Activated CD4-positive, CD25-positive, alpha-beta regulatory T cell treated with anti-CD3 and anti-CD28 coated beads, Interleukin-2, amount 50 U/mL, for 16 hours (primary cell): Measurements from ENCODE around the gene LSM7.
A peak's percentile ranks its signal among the peaks of the same experiment; 100 is the strongest.

Experiments
- DNase-seq: peaks from one replicate; pipeline ENCODE4 v3.0.0-alpha.2; 2020; ENCODE audit warnings: low read depth, low spot score

Gene LSM7

DNA sequence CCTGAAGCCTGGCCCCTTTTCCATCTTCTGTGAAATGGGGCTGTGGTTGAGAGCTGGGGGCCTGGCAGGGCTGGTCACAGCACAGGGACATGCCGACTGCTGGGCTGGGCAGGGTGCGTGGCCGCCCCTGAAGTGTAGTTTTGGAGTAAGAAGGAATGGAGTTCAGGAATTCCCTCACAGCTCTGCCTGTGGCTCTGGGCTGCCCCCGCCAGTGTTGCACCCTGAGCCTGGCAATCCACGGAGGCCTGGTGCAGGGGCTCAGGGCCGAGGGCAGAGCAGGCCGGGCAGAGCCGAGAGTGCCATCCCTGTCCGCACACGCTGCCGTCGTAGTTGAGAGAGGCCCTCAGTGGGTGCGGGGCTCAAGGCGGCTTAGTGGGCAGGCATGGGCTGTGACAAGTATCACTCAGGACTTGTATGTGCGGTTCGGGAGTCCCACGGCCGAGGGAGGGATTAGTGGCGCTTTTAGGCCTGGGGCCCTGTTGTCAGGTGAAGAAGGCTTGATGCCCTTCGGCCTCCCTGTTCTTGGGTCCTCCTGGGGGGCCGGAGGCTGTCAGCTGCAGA, 9.7 kb upstream of the LSM7 start:
- no peak for DNase-seq

DNA sequence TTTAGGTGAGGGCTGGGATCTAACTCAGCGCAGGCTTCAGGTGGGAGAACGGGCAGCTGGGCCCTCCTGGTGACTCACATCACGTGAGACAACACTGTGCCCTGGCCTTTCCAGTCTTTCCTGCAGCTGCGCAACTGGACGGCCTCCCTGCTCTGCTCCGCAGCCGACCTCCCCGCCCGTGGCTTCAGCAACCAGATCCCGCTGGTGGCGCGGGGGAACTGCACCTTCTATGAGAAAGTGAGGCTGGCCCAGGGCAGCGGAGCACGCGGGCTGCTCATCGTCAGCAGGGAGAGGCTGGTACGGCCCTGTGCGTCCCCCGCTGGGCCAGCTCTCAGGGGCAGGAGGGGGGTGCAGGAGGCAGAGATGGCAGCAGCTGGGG, 8.9 kb upstream of the LSM7 start:
- DNase-seq: no peak

DNA sequence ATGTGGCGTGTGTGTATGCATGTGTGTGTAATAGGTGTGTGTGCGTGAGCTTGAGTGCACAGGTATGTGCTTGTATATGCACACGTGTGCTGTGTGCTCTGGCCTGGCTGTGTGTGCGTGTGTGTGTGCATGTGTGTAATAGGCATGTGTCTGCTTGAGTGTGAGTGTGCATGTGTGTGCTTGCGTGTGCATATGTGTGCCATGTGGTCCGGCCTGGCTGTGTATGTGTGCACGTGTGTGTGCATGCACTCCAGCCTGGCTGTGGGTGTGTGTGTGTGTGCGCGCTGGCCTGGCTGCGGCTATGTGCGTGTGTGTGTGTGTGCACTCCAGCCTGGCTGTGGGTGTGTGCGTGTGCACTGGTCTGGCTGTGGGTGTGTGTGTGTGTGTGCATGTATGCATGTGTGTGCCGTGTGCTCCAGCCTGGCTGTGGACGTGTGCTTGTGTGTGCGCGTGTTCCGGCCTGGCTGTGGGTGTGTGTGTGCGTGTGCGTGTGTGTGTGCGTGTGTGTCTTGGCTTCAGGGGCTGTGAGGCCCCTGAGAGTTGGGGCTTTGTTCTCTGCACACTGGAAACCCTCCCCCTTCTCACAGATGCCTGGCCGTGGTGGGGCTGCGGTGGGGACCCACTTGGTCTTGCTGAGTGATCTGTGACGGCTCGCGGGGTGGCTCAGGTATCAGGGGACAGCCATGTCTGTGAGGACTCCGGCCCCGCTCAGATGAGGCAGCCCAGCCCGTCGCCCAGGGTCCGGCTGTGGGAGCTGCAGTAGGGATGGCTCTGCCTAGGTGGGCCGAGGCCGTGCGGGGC, 8.3 kb upstream of the LSM7 start:
- no peak for DNase-seq

DNA sequence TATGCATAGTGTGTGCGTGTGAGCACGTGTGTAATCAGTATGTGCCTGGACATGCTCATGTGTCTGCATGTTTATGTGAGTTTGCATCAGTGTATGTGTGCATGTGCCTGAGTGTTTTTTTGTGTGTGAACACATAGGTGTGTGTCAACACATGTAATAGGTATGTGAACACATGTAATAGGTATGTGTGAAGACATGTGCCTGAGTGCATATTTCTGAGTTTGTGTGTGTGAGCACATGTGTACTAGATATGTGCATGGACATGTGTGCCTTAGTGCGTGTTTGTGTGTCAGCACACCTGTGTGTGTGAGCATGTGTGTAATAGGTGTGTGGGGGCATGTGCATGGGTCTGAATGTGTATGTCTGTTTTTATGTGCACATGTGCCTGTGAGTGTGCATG, 7.5 kb upstream of the LSM7 start:
- DNase-seq: no peak

DNA sequence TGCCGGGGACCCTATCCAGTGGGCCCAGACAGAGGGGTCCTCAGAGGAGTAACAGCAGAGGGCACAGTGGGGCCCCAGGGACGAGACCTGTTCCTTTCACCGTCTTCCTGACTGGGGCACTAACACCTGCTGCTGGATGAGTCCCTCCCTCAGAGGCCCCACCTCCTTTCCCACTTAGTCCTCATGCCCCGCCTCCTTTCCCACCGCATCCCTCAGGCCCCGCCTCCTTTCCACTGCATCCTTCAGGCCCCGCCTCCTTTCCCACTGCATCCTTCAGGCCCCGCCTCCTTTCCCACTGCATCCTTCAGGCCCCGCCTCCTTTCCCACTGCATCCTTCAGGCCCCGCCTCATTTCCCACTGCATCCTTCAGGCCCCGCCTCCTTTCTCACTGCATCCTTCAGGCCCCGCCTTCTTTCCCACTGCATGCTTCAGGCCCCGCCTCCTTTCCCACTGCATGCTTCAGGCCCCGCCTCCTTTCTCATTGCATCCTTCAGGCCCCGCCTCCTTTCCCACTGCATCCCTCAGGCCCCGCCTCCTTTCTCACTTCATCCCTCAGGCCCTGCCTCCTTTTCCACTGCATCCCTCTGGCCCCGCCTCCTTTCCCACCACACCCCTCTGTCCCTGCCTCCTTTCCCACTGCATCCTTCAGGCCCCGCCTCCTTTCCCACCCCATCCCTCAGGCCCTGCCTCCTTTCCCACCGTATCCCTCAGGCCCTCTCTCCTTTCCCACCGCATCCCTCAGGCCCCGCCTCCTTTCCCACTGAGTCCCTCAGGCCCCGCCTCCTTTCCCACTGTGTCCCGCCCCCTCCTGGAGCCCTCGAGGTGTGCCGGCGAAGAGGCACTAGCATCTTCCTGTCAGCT, 6.8 kb upstream of the LSM7 start:
- no peak for DNase-seq

DNA sequence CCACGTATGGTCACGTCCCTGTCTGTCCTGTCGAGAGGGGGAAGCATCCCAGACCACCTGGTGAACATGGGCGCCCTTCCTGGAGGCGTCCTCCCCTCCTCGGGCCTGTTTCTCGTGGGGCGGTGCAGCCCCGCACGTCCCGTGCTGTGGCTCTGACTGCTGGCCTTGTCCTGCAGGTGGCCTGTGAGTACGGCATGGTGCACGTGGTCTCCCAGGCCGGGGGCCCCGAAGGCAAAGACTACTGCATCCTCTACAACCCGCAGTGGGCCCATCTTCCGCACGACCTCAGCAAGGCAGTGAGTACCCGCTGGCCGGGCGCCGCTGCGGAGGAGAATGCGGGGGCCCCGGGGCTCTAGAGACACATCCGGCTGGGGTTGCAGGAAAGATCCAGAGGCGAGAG, 6.0 kb upstream of the LSM7 start:
- DNase-seq: no peak

DNA sequence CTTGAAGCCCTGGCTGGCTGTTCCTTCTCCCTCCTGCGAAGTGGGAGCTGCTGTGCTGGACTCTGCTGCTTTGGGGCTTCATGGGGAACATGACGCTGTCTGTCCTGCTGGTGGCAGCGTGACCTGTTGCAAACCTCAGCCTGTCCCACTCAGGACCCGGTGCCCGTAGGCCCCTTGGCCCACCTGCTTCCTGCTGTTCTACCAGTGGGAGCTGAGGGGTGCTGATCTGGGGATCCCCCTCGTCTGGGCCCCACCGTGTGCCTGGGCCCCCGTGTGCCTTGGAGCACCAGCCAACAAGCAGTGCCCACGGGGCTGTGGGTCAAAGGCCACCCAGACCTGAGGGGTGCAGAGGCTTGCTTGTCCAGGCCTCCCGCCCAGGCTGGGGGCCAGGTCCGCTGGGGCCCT, 5.4 kb upstream of the LSM7 start:
- no peak for DNase-seq

DNA sequence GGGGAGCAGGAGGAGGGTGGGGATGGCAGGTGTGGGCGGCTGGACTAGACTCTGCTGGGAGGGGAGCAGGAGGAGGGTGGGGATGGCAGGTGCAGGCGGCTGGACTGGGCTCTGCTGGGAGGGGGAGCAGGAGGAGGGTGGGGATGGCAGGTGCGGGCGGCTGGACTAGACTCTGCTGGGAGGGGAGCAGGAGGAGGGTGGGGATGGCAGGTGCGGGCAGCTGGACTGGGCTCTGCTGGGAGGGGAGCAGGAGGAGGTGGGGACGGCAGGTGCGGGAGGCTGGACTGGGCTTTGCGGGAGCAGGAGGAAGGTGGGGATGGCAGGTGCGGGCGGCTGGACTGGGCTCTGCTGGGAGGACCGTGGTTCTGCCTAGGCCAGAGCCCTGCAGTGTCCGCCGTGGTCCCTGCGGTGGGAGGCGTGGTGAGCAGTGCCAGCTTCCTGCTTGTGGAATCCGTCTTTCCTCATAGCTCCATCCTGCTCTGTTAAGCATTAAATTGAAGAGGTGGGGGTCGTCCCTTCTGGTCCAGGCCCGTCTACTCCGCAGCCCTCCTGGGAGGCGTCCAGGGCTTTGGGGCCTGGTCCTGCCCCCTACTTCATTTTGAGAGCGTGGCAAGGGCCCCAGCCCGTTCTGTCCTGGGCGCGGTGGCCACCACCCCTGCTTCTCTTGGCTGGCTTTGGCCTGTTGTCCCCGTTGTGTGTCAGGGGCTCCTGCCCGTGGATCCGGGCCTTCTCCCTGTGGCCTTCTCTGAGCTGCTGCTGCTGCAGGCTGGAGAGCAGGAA, 4.8 kb upstream of the LSM7 start:
- no peak for DNase-seq

DNA sequence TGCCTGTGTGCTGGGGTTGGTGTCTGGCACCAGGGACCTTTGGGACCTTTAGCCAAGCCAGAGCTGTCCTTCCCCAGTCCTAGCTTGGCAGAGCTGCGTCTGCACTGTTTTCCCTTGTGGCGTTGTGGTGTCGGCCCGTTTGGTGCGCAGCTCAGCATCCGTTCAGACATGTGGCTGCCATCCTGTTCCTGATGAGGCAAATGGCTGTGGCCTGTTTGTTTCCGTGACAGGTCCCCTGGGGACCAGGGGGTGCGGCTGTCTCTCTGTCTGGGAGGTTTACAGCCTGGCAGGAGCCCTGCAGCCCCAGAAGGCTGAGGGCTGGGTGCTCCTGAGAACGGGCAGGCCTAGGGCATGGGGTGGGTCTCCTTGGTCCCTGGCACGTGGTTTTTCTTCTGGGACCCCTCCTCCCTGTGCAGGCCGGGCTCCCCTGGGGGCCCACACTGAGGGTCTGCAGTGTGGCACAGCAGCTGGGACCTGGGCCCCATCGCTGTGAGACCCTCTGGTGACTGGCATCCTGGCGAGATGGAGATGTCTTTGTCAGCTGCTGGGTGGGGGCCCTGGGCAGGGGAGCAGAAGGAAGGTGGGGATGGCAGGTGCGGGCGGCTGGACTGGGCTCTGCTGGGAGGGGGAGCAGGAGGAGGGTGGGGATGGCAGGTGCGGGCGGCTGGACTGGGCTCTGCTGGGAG, 4.1 kb upstream of the LSM7 start:
- no peak for DNase-seq

DNA sequence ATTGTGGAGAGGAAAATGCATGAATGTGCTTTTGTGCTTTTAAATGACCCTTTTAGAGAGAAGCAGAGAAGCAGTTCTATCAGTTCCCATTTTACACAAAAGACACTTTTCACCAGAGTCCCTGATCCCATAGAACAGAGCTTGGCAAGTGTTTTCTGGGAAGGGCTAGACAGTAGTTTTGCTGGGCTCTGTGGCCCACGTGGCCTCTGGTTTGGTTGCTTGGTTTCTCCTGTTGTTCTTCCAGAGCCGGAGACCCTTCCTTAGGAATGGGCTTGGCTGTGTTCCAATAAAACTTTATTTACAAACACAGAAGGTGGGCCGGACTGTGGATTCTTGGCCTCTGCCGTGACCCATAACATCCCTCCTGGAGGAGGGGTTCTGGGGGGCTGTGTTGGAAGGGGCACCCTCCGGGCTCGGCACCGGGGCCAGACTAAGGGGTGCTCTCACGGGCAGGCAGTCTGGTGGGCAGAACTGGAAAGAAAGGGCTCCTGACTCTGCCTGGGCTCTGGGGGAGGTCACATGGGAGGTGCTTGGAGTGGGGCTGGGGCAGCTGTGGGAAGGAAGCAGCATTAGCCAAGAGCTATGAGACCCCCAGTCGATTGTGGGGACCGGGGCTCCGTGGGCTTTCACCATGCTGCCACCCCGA, 3.3 kb upstream of the LSM7 start:
- DNase-seq: no peak

DNA sequence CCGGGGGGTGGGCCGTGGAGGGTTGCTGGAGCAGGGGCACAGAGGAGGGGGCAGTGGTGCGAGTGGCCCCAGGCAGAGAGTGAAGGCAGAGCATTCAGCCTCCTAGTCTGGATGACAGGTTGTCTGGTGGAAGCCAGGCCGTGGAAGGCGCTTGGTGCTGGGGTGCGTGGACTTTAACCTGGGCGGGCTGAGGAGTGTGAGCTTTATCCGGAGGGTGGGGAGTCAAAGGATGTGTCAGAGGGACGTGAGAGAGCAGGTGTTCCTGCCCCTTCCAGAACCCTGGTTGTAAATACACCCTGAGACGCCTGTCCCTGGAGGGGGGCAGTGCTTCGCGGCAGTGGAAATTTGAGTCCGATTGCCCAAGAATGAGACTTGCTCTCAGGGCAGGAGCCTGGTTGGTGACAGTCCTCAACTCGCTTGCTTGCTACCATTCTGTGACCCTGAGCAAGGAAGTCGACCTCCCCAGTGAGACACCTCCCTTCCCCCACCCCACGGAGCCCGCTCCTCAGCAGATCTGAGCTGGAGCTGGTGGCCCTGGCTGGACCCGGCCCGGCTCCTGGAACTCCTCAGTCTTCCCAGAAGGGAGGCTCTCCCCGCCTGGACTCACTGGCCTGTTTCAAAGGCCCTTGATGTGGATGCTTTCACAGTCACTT, 2.4 kb upstream of the LSM7 start:
- no peak for DNase-seq

DNA sequence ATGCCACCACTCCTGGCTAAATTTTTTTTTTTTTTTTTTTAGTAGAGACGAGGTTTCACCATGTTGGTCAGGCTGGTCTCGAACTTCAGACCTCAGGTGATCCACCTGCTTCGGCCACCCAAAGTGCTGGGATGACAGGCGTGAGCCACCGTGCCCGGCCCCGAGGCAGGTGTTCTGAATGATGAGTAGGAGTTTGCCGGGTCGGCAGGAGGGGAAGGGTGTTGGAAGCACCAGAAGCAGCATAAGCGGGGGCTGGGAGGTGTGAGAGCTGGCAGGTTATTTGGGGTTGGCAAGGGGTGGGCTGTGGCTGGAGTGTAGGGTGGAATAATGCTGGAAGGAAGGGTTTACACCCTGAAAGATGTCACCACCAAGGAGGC, 1.9 kb upstream of the LSM7 start:
- DNase-seq: no peak

DNA sequence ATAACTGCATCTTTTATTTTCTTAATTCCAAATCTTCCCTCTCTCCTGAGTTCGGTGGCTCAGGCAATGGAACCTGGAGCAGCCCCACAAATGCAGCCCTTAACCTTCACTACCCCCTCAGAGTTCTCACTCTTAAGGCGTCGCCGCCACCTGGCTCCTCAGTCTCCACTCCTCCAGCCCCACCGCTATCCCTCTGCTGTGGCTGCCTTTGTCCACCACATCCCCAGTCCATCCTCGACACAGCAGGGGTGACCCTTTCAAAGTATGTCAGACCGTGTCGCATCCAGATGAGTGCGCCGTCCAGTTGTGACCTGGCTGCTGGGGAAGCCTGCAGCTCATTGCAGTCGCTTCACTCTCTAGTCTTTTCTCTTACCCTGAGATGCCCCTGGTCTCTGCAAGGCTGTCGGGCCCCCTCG, 1.1 kb upstream of the LSM7 start:
- DNase-seq: no peak

DNA sequence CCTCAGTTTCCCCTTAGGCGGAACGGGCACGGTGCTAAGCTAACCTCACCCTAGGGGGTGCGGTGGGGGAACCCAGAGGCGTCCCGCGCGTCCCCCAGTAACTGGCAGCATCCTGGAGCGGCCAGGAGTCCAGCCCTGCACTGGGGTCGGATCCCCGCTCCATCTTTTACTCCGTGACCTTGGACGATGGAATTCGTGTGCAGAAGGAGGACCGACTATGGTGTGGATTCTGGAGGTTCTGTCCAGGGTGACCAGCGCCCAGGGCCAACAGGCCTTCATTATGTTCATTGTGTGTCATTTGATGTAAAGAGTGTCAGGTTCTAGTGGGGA, 728 bp upstream of the LSM7 start:
- DNase-seq: no peak

DNA sequence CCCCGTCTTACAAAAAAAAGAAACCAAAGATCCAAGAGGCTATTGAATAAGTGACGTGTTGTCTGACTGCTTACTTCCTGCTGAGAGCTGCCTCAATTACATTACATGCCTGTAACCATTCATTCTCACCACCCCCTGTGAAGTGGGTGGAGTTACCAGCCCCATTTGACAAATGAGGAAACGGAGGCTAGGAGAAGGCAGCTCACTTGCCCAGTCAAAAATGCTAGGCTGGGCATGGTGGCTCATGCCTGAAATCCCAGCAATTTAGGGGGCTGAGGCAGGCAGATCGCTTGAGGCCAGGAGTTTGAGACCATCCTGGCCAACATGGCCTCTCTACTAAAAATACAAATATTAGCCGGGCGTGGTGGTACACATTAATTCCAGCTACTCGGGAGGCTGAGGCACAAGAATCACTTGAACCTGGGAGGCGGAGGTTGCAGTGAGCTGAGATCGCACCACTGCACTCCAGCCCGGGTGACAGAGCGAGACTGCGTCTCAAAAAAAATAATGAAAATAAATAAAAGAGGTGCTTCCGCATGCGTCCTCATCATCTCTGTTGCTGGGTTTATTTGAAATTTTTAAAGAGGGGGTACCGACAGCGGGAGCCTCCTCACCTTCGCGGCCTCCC, 499 bp downstream of the LSM7 start:
- DNase-seq: peak; percentile 48

DNA sequence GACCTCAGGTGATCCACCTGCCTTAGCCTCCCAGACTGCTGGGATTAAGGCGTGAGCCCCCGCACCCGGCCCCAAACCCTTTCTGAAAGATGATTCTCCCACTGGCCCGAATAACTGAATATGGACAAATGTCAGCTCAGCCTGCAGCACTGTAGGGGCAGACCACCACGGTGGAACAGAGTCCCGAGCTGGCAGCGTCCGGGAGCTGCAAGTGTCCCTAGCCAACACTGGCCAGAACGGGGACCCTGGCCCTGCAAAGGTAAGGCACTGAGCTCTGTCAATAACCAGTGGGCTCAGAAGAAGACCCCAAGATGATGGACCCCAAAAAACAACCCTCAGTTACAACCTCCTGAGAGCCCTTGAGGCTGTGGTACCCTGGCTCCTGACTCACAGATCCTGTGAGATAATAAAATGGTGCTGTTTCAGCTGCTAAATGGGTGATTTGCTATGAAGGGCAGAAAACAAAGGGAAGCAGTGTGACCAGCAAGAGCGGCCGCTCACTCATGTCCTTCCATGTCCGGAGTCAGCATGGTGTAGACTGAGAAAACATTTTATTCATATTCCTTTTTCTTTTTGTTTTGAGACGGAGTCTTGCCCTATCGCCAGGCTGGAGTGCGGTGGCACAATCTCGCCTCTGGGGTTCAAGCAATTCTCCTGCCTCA, 1.6 kb downstream of the LSM7 start:
- no peak for DNase-seq

DNA sequence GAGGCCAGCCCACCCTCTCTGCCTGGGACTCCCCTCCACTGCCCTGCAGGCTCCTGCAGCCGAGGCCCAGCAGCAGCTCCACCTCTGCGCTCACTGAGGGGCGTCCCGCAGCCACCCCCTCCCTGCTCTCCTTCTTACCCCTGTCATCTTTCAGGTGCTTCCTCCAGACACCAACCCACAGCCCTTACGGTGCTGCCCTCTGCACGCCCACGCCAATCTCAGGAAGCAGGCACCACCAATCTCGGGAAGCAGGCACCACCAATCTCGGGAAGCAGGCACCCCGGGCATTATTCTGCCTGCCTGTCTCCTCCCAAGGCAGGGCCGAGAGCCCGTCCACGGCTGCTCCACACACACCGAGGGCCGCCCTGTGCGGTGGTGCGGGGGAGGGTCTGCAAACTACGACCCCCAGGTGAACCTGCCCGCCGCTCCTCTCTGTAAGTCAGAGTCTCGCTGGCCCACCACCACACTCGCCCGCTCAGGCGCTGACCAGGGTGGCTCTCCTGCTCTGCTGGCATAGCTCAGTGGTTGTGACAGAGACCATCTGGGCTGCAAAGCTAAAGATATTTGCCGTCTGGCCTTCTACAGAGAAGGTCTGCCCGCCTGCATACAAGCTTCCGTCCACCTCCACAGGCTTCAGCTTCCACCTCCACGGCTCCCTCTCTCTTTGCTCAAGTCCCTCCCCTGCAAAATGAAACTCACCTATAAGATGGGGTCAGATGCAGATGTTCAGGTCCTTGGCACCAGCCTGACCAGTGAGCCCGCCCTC, 2.9 kb downstream of the LSM7 start:
- DNase-seq: no peak

DNA sequence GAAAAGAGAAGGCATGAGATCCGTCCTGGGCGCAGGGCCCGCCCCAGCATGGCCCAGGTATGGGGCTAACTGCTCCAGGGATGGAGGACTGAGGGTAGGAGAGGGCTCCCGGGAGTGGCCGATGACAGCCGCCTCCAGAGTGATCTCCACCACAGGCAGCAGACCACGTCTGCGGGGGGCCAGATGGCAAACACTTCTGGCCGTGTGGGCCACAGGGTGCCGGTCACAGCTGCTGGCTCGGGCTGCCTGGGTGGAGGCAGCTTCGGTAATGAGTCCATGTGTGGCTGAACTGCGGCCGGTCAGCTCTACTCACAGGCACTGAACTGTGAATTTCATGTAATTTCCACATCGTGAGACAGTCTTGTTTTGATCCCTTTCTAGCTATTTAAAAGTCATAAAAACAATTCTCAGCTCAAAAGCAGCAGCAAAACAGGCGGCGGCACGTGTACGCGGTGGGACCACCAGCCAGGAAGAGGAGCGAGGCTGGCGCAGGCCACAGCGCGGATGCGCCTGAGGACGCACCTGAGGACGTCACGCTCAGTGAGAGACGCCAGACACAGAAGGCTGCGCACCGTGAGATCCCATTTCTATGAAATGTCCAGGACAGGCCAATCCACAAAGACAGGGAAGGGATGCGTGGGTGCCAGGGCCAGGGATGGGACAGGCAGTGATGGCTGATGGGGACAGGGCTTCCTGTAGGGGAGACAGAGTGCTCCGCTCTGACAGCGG, 4.0 kb downstream of the LSM7 start:
- no peak for DNase-seq
